HEK293 (cell line): ENCODE results near the gene DLK2.

Source experiments
- CTCF ChIP-seq: fragments of 450-650 bp; formaldehyde crosslinking; IDR thresholded peaks from 2 replicates; pipeline ENCODE4 v1.5.1; 2016; ENCODE audit warnings: missing biosample characterization, missing genetic modification characterization
- EGR2 ChIP-seq: fragments of 450-650 bp; formaldehyde crosslinking; IDR thresholded peaks from 2 replicates; pipeline ENCODE4 v1.5.1; 2016; ENCODE audit warnings: low read depth, missing biosample characterization, missing genetic modification characterization
- GLI4 ChIP-seq: fragments of 450-650 bp; formaldehyde crosslinking; IDR thresholded peaks from 2 replicates; pipeline ENCODE4 v1.5.1; 2016; ENCODE audit warnings: missing biosample characterization, missing genetic modification characterization
- HOXD13 ChIP-seq: sonication (generic); formaldehyde crosslinking; IDR thresholded peaks from 2 replicates; pipeline ENCODE4 v1.8.0; 2022; ENCODE audit warnings: missing genetic modification reagents, borderline replicate concordance
- IKZF3 ChIP-seq: fragments of 450-650 bp; IDR thresholded peaks from 2 replicates; pipeline ENCODE4 v1.5.0; 2018; ENCODE audit warnings: missing biosample characterization, mild to moderate bottlenecking, missing genetic modification characterization, moderate library complexity
- KLF9 ChIP-seq: fragments of 450-650 bp; formaldehyde crosslinking; IDR thresholded peaks from 2 replicates; pipeline ENCODE4 v1.5.1; 2016; ENCODE audit warnings: missing biosample characterization, missing genetic modification characterization, low read depth
- MEIS1 ChIP-seq: sonication (generic); formaldehyde crosslinking; IDR thresholded peaks from 2 replicates; pipeline ENCODE4 v1.8.1; 2022; ENCODE audit warnings: missing genetic modification reagents, mild to moderate bottlenecking, borderline replicate concordance
- OVOL3 ChIP-seq: fragments of 450-650 bp; formaldehyde crosslinking; IDR thresholded peaks from 2 replicates; pipeline ENCODE4 v1.5.1; 2016; ENCODE audit warnings: missing biosample characterization, missing genetic modification characterization
- PRDM1 ChIP-seq: fragments of 450-650 bp; formaldehyde crosslinking; IDR thresholded peaks from 2 replicates; pipeline ENCODE4; 2016; ENCODE audit warnings: missing biosample characterization, missing genetic modification characterization
- PRDM10 ChIP-seq: fragments of 450-650 bp; formaldehyde crosslinking; IDR thresholded peaks from 2 replicates; pipeline ENCODE4 v1.5.1; 2016; ENCODE audit warnings: missing biosample characterization, missing genetic modification characterization
- ZBTB1 ChIP-seq: fragments of 450-650 bp; formaldehyde crosslinking; IDR thresholded peaks from 2 replicates; pipeline ENCODE4 v1.5.1; 2016; ENCODE audit warnings: missing biosample characterization, missing genetic modification characterization
- ZBTB17 ChIP-seq: fragments of 450-650 bp; formaldehyde crosslinking; IDR thresholded peaks from 2 replicates; pipeline ENCODE4 v1.5.1; 2016; ENCODE audit warnings: missing biosample characterization, missing genetic modification characterization
- ZBTB48 ChIP-seq: fragments of 450-650 bp; formaldehyde crosslinking; IDR thresholded peaks from 2 replicates; pipeline ENCODE4 v1.5.1; 2016; ENCODE audit warnings: missing biosample characterization, missing genetic modification characterization
- ZFP41 ChIP-seq: fragments of 450-650 bp; formaldehyde crosslinking; IDR thresholded peaks from 2 replicates; pipeline ENCODE4 v1.5.1; 2016; ENCODE audit warnings: missing biosample characterization, missing genetic modification characterization, borderline replicate concordance
- ZIC2 ChIP-seq: fragments of 450-650 bp; formaldehyde crosslinking; IDR thresholded peaks from 2 replicates; pipeline ENCODE4 v1.5.1; 2016; ENCODE audit warnings: missing biosample characterization, missing genetic modification characterization
- ZNF157 ChIP-seq: fragments of 450-650 bp; formaldehyde crosslinking; IDR thresholded peaks from 2 replicates; pipeline ENCODE4 v1.5.1; 2016; ENCODE audit warnings: missing biosample characterization, missing genetic modification characterization
- ZNF174 ChIP-seq: fragments of 450-650 bp; formaldehyde crosslinking; IDR thresholded peaks from 2 replicates; pipeline ENCODE4 v1.5.0; 2017; ENCODE audit warnings: missing biosample characterization, mild to moderate bottlenecking, missing genetic modification characterization
- ZNF239 ChIP-seq: fragments of 450-650 bp; formaldehyde crosslinking; IDR thresholded peaks from 2 replicates; pipeline ENCODE4 v1.5.1; 2016; ENCODE audit warnings: missing biosample characterization, missing genetic modification characterization
- ZNF248 ChIP-seq: fragments of 450-650 bp; formaldehyde crosslinking; IDR thresholded peaks from 2 replicates; pipeline ENCODE4 v1.5.1; 2017; ENCODE audit warnings: missing biosample characterization, missing genetic modification characterization
- ZNF274 ChIP-seq, 2 experiments: fragments of 200-500 bp in 1 of 2; fragments of 450-650 bp in 1 of 2; sonication (Bioruptor generic) in 1 of 2; formaldehyde crosslinking in 1 of 2; IDR thresholded peaks; 2 replicates each; pipeline versions ENCODE4 v1.5.1 to v1.6.1; 2014 to 2016; ENCODE audit warnings: borderline replicate concordance in 1 of 2, inconsistent platforms in 1 of 2, low read length in 1 of 2, missing biosample characterization in 1 of 2, missing genetic modification characterization in 1 of 2
- ZNF280C ChIP-seq: fragments of 450-650 bp; formaldehyde crosslinking; IDR thresholded peaks from 2 replicates; pipeline ENCODE4 v1.5.1; 2016; ENCODE audit warnings: missing biosample characterization, missing genetic modification characterization
- ZNF292 ChIP-seq: fragments of 450-650 bp; formaldehyde crosslinking; IDR thresholded peaks from 2 replicates; pipeline ENCODE4 v1.5.1; 2016; ENCODE audit warnings: low read depth, missing biosample characterization, missing genetic modification characterization, borderline replicate concordance
- ZNF335 ChIP-seq: fragments of 450-650 bp; formaldehyde crosslinking; conservative IDR thresholded peaks from 2 replicates; pipeline ENCODE4 v1.5.1; 2016; ENCODE audit warnings: missing biosample characterization, missing genetic modification characterization
- ZNF350 ChIP-seq: fragments of 450-650 bp; formaldehyde crosslinking; IDR thresholded peaks from 2 replicates; pipeline ENCODE4 v1.5.0; 2017; ENCODE audit warnings: missing biosample characterization, mild to moderate bottlenecking, missing genetic modification characterization
- ZNF416 ChIP-seq: fragments of 450-650 bp; formaldehyde crosslinking; IDR thresholded peaks from 2 replicates; pipeline ENCODE4 v1.5.1; 2016; ENCODE audit warnings: missing biosample characterization, missing genetic modification characterization
- ZNF501 ChIP-seq: fragments of 450-650 bp; formaldehyde crosslinking; IDR thresholded peaks from 2 replicates; pipeline ENCODE4 v1.5.1; 2016; ENCODE audit warnings: missing biosample characterization, missing genetic modification characterization
- ZNF555 ChIP-seq: fragments of 450-650 bp; formaldehyde crosslinking; conservative IDR thresholded peaks from 2 replicates; pipeline ENCODE4 v1.5.1; 2017; ENCODE audit warnings: missing biosample characterization, mild to moderate bottlenecking, missing genetic modification characterization, inconsistent platforms
- ZNF558 ChIP-seq: fragments of 450-650 bp; formaldehyde crosslinking; IDR thresholded peaks from 2 replicates; pipeline ENCODE4 v1.5.1; 2016; ENCODE audit warnings: missing biosample characterization, missing genetic modification characterization
- ZNF623 ChIP-seq: fragments of 450-650 bp; formaldehyde crosslinking; IDR thresholded peaks from 2 replicates; pipeline ENCODE4 v1.5.1; 2016; ENCODE audit warnings: missing biosample characterization, missing genetic modification characterization
- ZNF626 ChIP-seq: fragments of 450-650 bp; sonication (Bioruptor Pico); formaldehyde crosslinking; IDR thresholded peaks from 2 replicates; pipeline ENCODE4 v1.5.1; 2018; ENCODE audit warnings: missing biosample characterization, missing genetic modification characterization, inconsistent platforms
- ZNF654 ChIP-seq: fragments of 450-650 bp; formaldehyde crosslinking; IDR thresholded peaks from 2 replicates; pipeline ENCODE4 v1.5.1; 2016; ENCODE audit warnings: low read depth, missing biosample characterization, missing genetic modification characterization
- ZNF701 ChIP-seq: fragments of 450-650 bp; formaldehyde crosslinking; IDR thresholded peaks from 2 replicates; pipeline ENCODE4 v1.5.1; 2016; ENCODE audit warnings: missing biosample characterization, missing genetic modification characterization
- ZNF768 ChIP-seq: fragments of 450-650 bp; formaldehyde crosslinking; IDR thresholded peaks from 2 replicates; pipeline ENCODE4 v1.5.1; 2018; ENCODE audit warnings: missing biosample characterization, mild to moderate bottlenecking, missing genetic modification characterization
- ZNF776 ChIP-seq: fragments of 450-650 bp; formaldehyde crosslinking; IDR thresholded peaks from 2 replicates; pipeline ENCODE4 v1.5.0; 2017; ENCODE audit warnings: missing biosample characterization, missing genetic modification characterization, borderline replicate concordance
- ZSCAN23 ChIP-seq: fragments of 450-650 bp; formaldehyde crosslinking; IDR thresholded peaks from 2 replicates; pipeline ENCODE4 v1.5.1; 2016; ENCODE audit warnings: missing biosample characterization, missing genetic modification characterization

Gene DLK2

GRCh38 chr6:43427406-43428111 is 27.8 kb downstream of the DLK2 start, which contains the start of gene ABCC10 (continued):
- TF ChIP-seq ZBTB1 (no peak), ZNF239 (tag by site-specific recombination) (no peak), ZNF335 (tag by site-specific recombination) (peak; percentile 87), ZNF768 (tag by site-specific recombination) (no peak), OVOL3 (tag by site-specific recombination) (no peak), PRDM1 (tag by site-specific recombination) (no peak), ZNF292 (tag by site-specific recombination) (no peak), ZBTB17 (peak; percentile 79), ZNF626 (tag by site-specific recombination) (no peak), ZNF174 (no peak), EGR2 (no peak), PRDM10 (tag by site-specific recombination) (peak; percentile 97), ZNF350 (tag by site-specific recombination) (no peak), ZNF274 (IDR thresholded peaks at IDR 0.05; ENCODE audit: low read length) (no peak), ZNF274 (tag by site-specific recombination; IDR thresholded peaks at IDR 0.05; ENCODE audit: borderline replicate concordance) (no peak), ZNF555 (tag by site-specific recombination) (no peak), ZIC2 (tag by site-specific recombination) (peak; percentile 90), ZFP41 (tag by site-specific recombination) (no peak), ZNF701 (no peak), HOXD13 (CRISPR knock-in tag) (no peak), ZSCAN23 (tag by site-specific recombination) (no peak), ZNF558 (tag by site-specific recombination) (no peak), MEIS1 (CRISPR knock-in tag) (no peak), ZNF623 (0 out of 2 replicates have a peak, but pooled peaks have one; percentile 7), ZNF776 (tag by site-specific recombination) (no peak), CTCF (tag by site-specific recombination) (peak; percentile 87), ZNF280C (tag by site-specific recombination) (no peak), ZNF416 (tag by site-specific recombination) (no peak), IKZF3 (tag by site-specific recombination) (peak; percentile 78), ZNF501 (tag by site-specific recombination) (peak; percentile 67; the same call in 1 of the 2 replicates), KLF9 (tag by site-specific recombination) (peak; percentile 89), ZNF157 (tag by site-specific recombination) (no peak), GLI4 (no peak), ZNF654 (tag by site-specific recombination) (no peak), ZBTB48 (tag by site-specific recombination) (0 out of 2 replicates have a peak, but pooled peaks have one; percentile 21), ZNF248 (tag by site-specific recombination) (no peak)
